GM21786 (cell line): ENCODE data around the gene RMDN2.

Source experiments
- ATAC-seq: cut with Tn5 transposase; IDR thresholded peaks from one replicate; pipeline ENCODE4 v1.9.1; 2021; ENCODE audit not compliant: unreplicated experiment

Gene RMDN2

DNA sequence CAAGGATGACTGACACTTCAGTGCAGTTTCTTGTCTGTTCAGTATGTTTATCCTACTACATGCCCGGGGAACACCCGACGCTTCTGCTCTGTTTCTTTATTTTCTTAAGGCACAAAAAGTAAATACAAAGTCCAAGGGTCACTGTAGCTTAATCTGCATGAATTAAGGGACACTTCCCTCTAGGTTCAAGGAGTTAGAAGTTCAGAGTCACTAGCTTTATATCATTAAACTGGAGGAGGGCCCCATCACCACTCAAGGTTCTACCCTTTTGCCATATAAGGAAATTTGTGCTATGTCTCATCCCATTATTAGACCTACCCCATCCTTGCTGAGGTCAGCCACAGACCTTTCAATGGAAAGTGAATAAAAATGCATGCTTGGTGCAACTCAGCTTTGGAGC lies 27.6 kb upstream of the RMDN2 start:
- ATAC-seq: no peak

DNA sequence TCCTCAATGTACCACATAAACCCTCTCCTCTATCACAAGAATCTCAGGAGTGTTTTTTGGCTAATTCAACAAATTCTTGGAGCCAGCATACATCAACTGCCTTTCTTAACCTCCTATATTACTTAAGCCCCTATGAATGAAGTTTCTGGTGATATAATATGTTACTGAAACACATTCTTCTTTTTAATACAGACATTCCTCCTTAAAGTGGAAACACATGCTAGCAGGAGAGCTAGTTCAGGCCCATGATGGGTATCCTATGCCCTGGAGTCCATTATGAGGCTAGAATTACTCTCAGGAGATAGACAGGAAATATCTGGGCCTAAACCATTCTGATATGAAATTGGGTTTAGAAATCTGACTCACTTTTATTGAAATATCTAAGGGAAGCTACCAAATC lies 26.6 kb upstream of the RMDN2 start:
- no peak for ATAC-seq

DNA sequence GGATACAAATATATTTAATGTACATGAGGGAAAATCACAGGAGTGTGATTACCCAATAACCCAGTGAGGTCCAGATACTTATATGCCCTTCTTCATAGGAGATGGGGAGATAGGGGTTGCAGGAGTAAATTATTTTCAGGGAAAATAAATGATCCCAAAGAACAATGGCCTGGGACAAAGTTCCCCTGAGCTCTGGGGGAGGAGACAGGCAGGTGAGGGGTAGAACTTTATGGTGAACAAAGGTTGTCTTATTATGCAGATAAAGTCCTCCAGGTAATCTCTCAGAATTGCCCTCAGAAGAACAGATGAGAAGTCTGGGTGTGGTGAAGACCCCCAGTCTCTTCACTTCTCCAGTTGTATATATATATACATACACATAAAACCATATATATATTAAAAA lies 22.1 kb upstream of the RMDN2 start:
- ATAC-seq: no peak

DNA sequence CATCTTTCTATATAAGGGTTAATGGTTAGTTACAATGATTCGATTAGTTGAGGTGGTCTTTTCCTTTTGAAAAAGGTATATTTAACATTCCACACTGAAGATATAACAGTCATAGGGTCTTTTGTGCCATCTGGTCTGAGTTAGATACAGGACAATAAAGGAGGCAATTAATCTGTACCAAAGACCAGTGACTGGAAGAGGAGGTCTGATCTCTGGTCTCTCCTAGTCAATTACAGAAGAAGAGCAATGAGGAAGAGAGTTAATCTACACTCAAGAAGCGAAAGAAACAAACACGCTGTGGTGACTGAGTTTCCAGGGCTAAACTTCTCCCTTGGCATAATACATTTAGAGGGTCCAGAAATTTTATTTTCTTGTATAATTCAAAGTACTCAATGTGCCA lies 20.7 kb upstream of the RMDN2 start:
- ATAC-seq: no peak

DNA sequence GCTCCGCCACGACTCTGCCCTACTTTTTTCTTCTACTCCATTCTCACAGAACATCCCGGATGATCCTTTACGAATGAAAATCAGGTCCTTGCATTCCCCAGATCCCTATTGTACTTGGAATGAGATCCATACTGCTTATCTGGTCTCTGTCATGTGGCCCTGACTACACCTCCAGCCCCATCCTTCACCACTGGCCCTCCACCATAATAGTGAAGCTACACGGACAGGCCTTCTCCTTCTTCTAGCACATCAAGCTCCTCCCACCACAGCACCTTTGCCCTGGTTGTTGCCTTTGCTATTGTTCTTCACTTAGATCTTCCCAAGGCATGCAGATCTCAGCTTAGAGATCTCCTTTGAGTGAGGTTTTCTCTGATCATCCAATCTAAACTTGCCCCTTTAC lies 20.1 kb upstream of the RMDN2 start:
- no peak for ATAC-seq

DNA sequence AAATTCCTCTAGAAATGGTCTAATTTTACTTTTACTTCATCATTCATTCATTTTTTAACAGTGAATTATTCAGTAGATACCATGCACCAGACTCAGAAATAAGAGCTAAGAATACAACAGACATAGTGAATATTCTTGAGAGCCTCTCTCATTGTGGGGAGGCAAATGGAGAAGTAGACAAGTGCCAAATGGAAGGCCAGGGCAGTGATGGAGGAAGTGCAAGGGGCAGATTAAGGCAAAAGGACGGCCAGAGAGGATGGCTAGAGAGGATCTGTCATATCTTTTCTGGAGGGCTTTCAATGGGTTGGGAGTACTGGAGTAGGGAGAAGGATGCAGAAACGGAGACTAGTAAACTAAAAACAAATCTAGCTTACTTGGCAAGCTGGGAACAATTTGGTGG lies 19.0 kb upstream of the RMDN2 start:
- no peak for ATAC-seq

DNA sequence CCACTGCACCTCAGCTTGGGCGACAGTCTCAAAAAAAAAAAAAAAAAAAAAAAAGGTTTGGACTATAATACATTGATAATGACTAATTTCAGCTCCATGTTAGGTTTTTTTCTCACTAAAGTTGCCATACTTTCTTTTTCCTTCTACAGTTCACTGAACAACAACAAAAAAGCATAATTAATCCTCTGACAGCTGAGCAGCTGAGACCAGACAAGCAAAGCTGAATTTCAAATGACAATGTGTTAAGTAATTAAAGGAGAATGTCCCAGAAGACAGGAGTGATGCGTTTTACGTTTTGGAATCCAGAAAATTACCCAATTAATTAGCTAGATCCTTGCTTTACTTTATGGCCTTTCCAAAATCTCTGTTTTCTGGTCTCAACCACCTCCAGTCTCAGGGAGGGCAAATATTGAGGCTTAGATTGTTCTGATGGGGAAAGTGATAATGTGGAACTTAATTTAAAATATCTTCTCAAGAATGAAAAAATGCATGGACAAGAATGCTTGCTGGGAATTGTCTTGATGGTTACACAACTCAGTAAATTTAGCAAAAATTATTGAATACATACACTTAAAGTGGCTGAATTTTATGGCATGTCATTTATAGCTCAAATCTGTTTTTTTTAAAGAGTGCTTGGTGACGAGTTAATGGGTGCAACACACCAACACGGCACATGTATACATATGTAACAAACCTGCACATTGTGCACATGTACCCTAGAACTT lies 17.4 kb upstream of the RMDN2 start:
- no peak for ATAC-seq

DNA sequence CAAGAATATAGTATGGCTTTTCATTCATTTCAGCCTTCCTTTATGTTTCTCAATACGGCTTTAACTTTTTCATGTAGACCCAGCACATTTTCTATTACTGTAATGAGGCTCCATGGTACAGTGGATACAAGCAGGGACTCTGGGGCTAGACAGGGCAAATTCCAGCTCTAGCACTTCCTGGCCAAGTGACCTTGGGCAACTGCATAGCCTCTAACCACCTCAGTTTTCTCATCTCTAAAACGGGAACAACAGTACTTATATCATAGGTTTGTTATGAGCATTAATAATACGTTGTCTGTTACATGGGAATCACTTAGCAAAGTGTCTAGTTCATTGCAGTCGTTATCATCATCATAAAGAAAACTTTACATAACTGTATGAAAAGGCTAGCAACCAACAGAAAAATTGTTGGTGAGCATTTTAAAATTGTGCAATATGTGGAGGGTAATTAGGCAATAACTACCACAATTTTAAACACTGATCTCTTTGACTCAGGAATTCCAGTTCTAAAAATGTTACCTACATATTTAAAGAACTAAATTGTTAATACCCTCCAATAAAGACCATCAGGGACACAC lies 13.7 kb upstream of the RMDN2 start:
- ATAC-seq: no peak

DNA sequence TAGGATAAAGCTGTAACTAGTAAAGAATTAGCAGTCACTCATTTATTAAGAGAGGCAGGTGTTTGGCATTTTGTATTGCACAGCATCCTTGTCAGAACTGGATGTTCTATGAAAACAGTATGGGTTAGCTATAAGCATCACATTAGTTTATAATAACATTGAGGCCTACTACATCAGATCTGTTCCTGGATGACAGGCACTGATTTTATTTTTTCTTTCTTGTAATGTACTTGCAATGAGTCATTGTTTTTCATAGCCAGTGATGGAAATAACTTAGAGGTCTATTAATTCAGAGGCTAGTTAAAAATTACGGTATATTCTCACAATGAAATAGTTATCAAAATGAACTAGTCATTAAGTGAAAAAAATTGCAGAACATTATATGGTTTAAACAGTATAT lies 13.0 kb upstream of the RMDN2 start:
- no peak for ATAC-seq

DNA sequence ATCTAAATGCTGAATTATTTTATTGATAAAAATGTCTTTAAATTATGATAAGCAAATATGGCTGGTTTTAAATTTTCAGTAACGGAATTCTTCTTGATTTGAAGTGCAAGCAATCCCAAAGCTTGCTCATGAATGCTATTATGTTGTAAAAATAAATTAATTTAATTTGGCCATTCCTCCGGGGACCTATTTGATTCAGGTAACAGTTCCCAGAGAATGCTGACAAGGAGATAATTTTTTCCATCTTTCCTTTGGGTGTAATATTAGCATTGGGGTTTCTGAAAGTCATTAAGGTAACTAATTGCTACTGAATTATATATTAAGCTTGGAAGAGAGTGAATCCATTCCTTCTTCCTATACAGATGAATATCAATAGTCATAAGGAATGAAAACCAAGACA lies 12.5 kb upstream of the RMDN2 start:
- ATAC-seq: no peak

DNA sequence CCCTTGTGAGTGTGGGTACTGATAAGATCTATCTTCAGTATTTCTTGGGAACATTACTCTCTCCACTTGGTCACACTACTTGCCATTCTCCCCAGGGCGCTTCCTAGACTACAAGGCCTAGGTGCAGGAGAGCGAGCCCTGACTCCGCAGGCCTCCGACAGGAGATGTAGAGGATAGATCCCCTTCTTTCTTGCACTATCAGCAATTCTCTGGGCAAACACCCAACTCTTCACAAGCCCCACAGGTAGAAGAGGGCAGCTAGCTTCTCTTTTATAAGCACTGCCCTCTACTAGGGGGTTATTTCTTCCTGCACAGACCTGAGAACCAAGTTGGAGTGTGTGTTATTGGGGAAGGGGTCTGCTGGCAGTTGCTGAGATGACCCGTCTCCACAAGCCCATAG lies 10.7 kb upstream of the RMDN2 start:
- ATAC-seq: no peak

DNA sequence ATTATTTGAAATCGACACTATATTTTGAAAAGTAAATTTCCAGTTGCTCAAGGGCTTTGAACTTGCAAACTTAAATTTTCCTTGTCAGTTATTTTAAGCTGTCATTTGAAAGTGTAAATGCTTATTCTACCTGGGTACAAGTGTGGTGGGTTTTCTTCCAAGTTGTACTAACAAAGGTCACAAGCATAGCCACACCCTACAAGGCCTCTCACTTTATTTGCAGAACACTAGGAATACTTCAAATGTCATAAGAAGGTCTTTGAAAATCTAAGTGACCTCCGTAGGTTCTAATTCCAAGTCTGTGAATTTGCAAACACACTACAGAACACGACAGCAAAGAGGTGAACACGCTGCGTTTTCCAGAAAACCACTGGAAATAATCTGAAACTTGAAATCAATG lies 9.3 kb upstream of the RMDN2 start:
- ATAC-seq: no peak

DNA sequence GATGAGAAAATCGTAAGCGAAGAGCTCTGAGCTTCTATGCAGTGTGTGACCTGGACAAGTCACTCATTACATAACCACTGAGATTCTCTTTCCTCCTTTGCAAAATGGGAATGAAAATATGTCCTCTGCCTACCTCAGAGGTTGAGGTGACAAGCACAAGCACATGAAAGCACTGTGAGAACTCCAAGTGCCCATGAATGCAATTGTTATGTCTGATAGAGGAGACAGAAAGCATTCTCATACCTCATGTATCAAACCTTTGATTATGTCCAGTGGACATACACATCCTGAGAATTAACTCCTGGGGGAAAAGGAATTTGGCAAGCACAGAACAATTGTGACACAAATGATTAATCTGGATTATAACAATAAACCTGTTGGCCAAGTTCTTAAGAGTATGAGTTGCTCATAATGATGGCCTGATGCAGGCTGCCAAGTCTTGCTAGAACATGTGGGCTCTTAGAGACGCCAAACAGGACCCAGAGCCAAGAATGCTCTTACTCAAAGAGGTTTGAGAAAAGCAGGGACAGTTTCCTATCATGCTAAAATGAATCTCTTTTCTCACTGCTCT lies 8.5 kb upstream of the RMDN2 start:
- no peak for ATAC-seq

DNA sequence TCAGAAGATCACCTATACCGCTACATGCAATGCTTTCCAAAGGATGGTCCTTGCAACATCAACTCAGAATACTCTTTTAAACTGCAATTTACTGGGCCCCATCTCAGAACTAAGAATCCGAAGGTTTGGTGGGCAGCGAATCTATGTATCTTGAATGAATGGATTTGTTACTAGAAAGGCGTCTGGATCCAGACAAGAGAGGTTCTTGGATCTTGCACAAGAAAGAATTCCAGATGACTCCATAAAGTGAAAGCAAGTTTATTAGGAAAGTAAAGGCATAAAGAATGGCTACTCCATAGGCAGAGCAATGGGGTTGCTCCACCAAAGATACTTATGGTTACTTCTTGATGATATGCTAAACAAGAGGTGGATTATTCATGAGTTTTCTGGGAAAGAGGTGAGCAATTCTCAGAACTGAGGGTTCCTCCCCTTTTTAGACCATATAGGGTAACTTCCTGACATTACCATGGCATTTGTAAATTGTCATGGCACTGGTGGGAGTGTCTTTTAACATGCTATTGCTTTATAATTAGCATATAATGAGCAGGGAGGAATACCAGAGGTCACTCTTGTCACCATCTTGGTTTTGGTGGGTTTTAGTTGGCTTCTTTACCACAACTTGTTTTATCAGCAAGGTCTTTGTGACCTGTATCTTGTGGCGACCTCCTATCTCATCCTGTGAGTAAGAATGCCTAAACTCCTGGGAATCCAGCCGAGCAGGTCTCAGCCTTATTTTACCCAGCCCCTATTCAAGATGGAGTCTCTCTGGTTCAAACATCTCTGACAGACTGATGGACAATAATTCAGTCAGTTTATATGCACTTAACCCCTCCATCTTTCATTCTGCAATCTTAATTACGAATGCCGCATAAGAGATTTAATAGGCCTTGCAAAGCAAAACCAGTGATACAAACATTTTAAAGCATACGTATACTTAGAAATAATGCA lies 7.5 kb upstream of the RMDN2 start:
- no peak for ATAC-seq

DNA sequence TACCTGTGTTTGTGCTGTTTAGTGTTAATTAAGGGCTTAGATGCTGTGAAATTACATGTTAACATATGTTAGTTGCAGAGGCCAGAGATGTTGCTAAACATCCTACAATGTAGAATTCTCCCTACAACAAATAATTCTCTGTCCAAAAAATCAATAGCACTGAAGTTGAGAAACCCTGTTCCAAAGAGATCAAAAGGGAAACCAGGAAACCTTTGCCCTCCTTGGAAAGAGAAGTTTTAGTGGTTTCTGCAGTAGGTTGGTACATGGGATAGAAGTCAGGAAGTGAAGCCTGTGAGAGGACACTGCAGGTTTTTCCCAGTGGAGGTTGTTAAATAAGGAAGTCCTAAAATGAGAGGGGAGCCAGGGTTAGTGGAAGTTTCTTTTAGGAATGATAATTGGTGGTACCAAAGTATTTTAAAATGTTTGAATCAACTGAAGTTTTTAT lies 6.3 kb upstream of the RMDN2 start:
- ATAC-seq: no peak

DNA sequence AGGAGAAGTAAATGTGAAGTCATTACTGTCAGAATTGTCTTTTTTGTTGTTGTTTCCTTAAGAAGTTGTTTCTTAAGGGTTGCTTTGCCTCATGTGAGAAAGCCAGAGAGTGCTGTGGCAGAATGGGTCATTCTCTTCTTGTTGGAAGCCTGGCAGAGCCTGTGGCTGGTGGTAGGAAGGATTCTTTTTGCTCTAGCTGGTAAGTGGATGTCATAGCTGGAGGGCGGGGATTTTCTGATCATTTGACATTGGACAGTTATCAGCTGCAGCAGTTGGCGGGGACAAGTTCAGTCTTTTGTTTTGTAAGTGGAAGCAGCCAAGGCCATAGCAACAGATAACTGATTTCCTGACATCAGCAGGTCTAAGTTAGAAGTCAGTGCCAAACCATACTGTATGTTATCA lies 5.5 kb upstream of the RMDN2 start:
- ATAC-seq: no peak

DNA sequence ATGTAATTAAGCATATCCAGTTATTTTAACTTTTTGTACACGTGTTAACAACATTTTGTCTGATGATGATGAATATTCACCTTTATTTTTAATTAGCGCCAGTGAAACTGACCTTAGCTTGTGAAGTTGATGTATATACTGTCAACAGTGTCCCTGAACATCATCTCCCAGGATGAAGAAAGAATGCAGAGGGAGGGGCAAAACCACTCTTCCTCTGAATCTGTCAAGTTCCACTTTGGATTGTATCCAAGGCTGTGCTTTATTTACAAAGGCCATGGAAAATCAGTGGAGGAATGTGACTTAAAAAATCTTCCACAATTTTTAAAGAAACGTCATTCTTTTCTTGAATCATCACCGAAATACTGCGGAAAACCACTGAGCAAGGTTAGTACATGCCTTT lies 4.5 kb upstream of the RMDN2 start:
- no peak for ATAC-seq

DNA sequence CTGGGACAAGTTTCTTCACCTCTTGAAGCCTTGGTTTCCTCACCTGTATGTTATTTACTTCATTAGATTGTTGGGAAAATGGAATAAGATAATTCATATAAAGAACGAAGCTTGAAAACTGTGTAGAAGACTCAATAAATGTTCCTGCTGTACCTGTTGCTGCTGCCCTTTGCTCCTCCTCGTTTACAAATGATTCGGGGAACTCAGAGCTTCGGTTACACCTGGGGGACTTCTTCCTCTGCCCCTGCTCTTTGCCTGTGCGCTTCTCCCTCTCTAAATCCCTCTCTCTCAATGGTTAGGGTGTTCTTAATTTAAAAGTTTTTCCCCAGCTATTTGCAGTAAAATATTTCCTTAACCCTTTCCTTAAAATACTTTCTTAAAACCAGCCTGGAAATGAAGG lies 3.3 kb upstream of the RMDN2 start:
- no peak for ATAC-seq

DNA sequence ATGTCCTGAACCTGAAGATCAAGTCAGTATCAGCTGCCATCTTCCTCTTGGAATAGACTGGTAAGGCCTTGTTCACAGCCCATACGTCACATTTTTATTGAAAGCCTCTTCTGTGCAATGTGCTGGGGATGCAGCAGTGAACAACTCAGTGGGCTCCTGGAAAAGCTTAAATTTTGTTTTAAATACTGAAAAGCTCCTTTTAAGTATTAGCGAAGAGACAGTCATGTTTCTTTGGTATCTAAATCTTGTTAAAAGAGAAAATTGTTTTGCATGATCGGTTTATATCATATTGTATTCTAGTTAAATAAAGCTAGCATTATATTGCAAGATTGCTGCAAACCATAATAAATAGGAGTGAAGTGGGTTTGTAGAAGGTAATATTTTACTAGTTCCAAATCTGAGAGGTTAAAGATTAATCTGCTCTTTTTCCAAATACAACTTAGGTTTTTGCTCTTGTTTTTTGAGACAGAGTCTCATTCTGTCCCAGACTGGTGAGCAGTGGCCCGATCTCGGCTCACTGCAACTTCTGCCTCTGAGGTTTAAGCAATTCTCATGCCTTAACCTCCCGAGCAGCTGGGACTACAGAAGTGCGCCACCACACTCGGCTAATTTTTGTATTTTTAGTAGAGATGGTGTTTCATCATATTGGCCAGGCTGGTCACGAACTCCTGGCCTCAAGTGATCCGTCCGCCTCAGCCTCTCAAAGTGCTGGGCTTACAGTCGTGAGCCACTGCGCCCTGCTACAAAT lies 1.6 kb upstream of the RMDN2 start:
- no peak for ATAC-seq

DNA sequence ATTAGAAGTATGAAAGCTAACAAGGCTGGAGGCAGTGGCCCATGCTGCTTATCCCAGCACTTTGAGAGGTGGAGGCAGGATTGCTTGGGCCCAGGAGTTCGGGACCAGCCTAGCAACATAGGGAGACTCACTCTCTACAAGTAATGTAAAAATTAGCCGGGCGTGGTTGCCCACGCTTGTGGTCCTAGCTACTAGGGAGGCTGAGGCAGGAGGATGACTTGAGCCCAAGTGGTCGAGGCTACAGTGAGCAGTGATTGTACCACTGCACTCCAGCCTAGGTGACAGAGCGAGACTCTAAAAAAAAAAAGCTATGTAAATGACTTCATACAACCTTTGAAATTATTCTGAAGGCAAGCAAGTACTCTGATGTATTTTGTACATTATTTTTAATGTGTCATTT lies 1.5 kb downstream of the RMDN2 start:
- ATAC-seq: no peak

DNA sequence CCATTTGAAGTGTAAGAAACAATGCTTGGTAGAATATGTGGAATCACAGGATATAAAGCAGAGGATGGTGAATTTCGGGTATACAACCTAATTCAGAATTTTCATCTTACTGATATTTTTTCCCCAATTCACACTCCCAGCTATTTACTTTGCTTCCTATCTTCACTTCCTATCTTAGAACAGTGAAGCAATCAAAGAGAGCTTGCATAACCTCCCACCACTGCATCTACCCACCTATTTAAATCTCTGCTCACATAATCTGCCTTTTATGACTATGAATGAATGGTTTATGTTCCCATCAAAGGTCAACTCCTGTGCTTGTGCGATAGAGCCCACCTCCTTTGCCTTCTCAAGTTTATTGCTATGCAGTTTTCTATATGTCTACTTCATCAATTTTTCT lies 3.3 kb downstream of the RMDN2 start:
- ATAC-seq: no peak
